HG03039 (cell line): ENCODE results near the gene ATP4A.
"Not testable (repeated sequence)": the region's sequence is repeated elsewhere in the genome, so short reads cannot be mapped to it uniquely, and the experiment has no call there.

Experiments
- ATAC-seq: cut with Tn5 transposase; IDR thresholded peaks from one replicate; pipeline ENCODE4 v1.9.1; 2021; ENCODE audit warnings: mild to moderate bottlenecking, moderate library complexity; ENCODE audit not compliant: unreplicated experiment

Gene ATP4A

DNA sequence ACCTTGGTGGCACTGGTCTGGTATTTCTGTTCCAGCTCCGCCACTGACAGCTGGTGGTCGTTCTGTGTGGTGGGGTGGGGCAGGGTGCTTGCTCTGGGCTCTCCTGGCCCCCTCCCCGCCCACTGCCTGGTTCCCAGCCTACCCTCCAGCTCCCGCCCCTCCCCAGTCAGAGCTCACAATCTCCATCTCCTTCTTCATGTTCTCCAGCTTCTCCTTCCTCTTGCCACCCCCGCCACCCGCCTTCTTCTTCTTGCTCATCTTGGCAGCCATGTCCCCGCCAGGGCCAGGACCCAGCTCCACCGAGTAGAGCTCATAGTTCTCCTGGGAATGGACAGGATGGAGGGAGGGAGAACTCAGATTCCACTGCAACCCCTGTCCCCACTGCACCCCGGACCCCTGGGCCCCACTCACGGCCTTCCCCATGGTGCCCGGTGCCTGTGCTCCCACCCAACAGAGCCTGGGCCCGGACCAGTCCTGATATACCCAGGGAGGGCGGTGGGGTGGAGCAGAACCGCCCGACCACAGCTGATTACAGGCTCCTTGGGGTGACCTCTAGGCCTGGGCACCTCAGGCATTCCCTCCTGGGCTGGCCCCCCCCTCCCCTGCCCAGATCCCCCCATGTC is at the start of gene ATP4A:
TSS of gene ATP4A (minus strand) at position 452 of the 623 bp plus-strand sequence. CDS start at position 423, 29 bp downstream.
- no peak for ATAC-seq

DNA sequence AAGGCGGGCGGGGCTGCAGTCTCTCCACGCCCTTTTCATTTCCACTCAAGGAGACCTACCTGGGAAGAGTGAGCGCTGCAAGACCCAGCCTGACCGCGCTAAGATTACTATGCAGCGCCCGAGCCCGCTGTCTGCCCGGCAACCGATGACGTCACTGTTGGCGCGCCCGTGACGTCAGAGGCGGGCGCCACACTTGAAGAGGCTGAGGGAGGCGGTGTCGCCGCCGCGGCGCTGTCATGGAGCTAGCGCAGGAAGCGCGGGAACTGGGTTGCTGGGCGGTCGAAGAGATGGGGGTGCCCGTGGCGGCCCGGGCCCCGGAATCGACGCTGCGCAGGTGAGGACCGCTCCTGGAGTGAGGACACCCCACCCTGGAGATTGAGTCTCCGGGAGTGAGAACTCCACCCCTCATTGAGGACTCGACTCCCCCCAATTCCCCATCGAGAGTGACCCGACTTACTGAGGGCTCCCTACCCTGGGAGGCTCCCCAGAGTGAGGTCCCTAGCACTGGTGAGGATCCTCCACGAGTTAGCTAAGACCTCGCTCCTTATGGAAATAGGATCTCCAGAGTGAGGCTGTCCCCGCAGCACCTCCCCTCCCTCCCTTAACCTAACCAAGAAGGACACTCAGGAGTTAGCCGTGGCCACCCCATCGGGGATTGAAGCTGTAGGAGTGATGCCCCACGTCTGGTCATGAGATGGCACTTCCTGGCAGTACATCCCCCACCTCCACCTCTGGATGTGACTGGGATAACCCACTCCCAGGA is 49.3 kb upstream of the ATP4A start, which contains the start of gene HAUS5:
TSS of gene HAUS5 (plus strand) at position 177 of the 763 bp plus-strand sequence. CDS start at position 237, 60 bp downstream.
- peak; percentile 58 for ATAC-seq

DNA sequence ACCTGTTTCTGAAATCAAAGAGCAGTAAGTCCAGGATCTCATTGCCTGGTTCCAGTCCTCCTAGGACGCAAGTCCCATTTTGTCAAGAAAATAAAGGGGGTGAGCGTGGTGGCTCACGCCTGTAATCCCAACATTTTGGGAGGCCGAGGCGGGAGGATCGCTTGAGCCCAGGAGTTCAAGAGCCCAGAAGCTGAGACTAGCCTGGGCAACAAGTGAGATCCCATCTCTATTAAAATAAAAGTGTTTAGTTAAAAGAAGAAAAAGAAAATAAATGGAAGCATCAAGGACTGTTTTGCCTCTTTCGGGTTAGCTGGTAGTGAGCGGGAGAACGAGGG is 48.7 kb upstream of the ATP4A start:
- ATAC-seq = no peak

DNA sequence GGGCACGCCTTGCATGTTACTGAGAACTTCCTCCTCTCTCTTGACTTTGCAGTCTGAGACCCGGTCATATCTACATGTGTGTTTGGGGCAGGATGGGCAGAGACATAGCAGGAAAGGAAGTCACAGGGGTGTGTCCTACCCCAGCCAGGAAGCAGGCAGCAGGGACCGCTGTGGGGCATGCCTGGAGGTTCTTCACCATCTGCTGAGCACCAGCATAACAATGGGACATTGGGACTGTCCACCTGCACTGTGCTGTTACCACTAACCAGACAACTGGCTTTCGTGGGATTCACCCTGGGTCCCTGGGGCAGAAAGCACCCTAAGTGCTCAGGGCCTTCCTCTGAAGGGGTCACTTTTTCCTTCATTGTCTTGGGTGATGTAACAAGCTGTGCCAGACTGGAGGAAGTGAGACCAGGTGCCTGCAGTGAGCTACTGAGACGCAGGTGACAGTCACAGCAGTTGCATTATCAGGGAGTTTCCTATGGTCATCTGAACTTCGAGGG is 46.4 kb upstream of the ATP4A start:
- no peak for ATAC-seq

DNA sequence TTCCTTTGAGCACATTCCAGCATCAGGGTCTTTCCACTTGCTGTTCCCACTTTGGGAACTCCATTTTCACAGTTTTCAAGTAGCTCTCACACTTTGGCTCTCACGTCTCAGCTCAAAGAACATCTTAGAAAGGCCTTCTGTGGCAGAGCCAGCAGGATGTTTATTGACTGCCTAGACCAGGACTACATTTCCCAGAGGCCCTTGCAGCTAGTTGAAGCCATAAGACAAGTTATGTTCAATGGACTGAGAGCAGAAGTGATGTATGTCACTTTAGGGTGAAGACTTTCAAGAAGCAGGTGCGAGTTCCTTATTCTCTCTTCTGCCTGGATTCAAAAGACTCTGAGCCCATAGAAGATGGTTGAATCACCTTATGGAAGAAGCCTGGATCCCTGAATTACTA is 44.8 kb upstream of the ATP4A start:
- ATAC-seq = no peak

DNA sequence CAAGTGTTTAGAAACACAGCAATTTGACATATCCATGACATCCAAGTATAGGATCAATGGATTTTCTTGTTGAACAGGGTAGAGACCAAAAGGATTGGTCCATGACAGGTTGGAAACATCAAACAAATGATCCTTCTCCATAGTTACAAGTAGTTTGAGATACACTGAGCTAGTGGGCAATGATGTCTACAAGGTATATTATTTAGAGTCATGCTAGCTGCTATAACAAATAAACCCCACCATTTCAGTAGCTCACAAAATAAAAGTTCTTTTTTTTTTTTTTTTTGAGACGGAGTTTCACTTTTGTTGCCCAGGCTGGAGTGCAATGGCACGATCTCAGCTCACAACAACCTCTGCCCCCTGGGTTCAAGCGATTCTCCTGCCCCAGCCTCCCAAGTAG is 44.2 kb upstream of the ATP4A start:
- no peak for ATAC-seq

DNA sequence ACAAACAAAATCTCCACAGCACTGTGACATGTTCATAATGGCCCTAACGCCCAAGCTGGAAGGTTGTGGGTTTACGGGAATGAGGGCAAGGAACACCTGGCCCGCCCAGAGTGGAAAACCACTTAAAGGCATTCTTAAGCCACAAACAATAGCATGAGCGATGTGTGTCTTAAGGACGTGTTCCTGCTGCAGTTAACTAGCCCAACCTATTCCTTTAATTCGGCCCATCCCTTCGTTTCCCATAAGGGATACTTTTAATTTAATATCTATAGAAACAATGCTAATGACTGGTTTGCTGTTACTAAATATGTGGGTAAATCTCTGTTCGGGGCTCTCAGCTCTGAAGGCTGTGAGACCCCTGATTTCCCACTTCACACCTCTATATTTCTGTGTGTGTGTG is 43.7 kb upstream of the ATP4A start:
- ATAC-seq = not testable (repeated sequence)

DNA sequence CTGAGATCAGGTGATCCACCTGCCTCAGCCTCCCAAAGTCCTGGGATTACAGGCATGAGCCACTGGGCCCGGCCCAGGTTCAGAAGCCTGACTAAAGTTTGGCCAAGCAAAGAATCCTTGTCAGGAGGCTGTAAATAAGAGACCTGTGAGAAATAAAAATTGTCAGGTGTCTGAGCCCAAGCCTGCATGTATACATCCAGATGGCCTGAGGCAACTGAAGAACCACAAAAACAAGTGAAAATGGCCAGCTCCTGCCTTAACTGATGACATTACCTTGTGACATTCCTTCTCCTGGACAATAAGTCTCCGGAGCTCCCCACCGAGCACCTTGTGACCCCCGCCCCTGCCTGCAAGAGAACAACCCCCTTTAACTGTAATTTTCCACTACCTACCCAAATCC is 41.0 kb upstream of the ATP4A start:
- ATAC-seq = not testable (repeated sequence)

DNA sequence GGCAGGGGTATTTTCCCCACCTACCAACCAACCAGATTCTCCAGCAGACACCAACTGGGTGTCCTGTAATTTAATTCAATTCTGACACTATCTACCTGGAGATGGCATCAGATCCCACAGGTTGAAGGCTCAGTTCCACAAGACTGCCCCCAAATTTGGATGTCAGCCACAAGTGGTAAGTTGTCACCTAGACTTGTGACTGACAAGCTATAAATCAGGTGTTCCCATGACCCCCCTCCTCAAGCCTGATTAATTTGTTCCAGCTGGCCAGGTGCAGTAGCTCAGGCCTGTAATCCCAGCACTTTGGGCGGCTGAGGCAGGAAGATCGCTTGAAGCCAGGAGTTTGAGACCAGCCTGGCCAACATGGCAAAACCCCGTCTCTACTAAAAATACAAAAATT is 38.5 kb upstream of the ATP4A start:
- no peak for ATAC-seq

DNA sequence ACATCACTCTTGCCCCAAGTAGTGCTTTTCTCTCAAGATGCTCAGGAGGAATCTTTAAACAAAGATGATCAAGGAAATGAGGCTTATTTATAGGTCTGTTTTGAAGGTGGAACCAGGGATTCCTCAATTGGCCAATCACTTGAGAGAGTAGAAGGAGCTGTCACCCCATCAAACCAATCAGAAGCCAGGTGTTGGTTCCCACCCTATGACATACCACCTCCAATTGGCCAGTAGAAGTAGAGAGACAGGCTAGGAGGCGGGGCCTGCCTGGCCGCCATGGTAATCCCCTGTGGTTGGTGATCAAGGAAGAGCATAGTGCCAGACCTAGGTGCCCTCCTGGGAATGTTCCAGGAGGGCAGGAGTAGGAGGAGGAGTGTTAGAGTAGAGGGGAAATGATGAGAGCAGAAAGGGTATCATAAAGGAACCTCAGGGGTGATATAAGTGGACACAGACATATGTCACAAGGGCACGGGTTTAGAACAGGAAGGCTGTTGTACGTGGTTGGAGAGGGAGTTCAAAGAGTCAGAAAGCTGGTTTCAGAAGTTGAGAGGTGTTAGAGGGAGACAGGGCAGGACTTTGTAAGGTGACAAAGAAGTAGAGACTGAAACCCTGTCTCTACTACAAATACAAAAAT is 33.0 kb upstream of the ATP4A start:
- no peak for ATAC-seq

DNA sequence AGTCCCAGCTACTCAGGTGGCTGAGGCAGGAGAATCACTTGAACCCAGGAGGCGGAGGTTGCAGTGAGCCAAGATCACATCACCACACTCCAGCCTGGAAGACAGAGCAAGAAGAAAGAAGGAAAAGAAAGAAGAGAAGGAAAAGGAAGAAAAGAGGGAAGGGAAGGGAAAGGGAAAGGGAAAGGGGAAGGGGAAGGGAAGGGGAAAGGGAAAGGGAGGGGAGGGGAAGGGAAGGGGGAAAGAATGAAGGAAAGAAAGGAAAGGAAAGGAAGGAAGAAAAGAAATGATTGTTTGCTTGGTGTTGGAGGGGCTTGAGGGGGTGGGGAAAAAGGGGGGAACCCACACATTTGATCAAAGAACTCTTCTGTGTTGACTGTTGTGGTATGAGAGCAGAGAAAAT is 32.5 kb upstream of the ATP4A start:
- no peak for ATAC-seq

DNA sequence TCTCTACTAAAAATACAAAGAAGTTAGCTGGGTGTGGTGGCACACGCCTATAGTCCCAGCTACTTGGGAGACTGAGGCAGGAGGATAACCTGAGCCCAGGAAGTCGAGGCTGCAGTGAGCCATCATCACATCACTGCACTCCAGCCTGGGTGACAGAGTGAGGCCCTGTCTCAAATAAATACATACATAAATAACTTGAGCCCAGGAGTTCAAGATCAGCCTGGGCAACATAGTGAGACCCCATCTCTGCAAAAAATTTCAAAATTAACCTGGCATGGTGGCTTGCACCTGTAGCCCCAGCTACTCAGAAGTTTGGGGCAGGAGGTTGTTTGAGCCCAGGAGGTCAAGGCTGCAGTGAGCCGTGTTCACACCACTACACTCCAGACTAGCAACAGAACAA is 31.6 kb upstream of the ATP4A start:
- not testable (repeated sequence) for ATAC-seq

DNA sequence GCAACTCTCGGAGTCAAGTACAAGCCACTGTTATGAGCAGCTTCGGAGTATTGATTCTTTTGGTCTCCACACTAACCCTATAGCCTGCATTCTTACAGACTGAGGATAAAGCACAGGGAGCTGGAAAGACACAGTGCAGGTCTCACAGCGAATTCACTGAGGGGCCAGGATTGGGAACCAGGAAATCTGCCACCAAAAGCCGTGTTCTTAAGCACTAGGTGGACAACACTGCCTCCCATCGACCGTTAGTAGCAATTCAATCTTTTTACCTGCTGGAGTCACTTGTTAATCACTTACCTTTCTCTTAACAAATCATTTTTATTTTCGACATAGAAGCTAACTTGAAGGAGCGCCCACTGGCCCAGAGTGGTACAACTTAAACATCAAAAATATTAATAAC is 28.8 kb upstream of the ATP4A start:
- ATAC-seq = no peak

DNA sequence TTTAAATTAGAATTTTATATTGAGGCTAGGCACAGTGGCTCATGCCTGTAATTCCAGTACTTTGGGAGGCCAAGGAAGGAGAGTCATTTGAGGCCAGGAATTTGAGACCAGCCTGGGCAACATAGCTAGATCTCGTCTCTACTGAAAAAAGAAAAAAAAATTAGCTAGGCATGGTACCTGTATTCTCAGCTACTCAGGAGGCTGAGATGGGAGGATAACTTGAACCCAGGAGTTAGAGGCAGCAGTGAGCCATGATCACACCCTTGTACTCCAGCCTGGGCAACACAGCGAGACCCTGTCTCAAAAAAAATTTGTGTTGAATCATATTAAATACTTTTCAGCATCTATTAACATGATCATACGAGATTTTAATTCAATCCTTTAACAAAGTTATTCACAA is 27.4 kb upstream of the ATP4A start:
- ATAC-seq = no peak

DNA sequence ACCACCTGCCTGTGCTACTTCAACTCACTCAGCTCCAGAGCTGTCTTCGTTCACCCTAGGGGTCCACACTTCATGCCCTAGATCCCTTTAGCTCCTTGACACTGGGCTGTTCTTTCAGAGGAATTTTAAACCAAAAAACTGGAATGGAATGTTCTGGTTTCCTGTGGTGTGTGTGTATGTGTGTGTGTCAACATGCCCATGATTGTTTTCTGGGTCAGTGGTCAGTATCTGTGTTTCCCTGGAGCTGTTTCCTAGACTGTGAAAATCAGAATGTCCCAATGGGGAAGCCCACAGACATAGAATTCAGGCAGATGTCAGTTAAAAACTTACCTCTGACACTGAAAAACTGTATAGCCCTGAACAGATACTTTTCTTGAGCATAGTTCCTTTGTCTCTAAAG is 23.9 kb upstream of the ATP4A start:
- ATAC-seq = no peak

DNA sequence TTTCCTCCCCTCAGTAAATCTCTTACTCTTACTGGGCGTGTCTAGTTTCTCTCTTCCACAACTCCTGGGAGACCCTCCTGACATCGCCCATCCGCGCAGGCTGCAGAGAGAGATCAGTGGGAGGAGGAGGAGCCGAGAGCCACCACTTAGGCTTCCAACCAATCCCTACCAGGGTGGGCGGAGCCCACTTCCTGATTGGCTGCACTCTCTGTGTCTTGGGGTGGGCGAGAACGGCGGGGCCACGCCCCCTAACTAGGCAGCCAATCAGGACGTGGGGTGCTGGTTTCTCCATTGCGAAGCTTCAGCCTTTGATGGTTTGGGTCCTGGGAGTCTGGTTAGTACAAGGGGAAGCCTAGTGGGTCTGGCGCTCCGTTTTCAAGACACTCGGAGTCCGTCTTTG is 22.4 kb upstream of the ATP4A start, which contains the start of gene PMIS2:
TSS of gene PMIS2 (plus strand) at position 326 of the 400 bp plus-strand sequence. CDS start 87 bp downstream, outside the sequence.
- ATAC-seq = no peak

DNA sequence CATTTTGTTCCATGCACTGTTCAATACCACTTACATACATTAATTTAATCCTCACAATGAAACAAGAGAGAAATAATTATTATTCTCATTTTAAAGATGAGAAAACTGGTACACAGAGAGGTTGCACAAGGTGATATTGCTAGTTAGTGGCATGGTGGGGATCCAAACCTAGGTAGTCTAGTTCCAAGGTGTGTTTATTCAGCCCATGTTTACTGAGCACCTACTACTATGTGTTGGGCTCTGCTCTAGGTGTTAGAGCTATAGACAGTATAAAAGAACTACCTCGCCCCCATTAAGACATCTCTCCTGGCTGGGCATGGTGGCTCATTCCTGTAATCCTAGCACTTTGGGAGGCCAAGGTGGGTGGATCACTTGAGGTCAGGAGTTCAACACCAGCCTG is 19.3 kb upstream of the ATP4A start:
- no peak for ATAC-seq

DNA sequence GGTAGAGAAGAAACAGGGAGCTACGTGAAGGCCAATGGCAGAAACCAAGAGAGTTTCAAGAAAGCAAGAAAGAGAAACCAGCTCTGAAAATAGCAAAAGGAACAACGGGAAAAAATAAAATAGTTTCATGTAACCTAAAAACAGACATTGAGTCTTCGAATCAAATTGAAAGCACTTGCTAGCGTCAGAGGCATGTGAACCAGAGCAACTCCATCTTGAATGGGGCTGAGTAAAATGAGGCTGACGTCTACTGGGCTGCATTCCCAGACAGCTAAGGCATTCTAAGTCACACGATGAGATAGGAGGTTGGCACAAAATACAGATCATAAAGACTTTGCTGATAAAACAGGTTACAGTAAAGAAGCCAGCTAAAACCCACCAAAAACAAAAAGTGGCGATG is 15.2 kb upstream of the ATP4A start:
- ATAC-seq = no peak

DNA sequence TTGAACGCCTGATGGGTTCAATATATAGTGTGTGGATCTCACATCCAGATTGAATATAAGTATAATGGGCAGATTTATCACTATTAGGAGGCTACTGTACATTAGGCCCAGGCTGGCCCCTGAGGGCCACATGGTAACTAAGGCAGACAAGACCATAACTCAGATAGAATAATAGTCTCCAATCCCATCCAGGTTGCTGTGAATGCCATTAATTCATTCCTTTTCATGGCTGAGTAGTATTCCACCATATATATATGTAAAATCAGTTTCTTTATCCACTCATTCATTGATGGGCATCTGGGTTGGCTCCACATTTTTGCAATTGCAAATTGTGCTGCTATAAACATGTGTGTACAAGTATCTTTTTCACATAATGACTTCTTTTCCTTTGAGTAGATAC is 14.5 kb upstream of the ATP4A start:
- ATAC-seq = no peak

DNA sequence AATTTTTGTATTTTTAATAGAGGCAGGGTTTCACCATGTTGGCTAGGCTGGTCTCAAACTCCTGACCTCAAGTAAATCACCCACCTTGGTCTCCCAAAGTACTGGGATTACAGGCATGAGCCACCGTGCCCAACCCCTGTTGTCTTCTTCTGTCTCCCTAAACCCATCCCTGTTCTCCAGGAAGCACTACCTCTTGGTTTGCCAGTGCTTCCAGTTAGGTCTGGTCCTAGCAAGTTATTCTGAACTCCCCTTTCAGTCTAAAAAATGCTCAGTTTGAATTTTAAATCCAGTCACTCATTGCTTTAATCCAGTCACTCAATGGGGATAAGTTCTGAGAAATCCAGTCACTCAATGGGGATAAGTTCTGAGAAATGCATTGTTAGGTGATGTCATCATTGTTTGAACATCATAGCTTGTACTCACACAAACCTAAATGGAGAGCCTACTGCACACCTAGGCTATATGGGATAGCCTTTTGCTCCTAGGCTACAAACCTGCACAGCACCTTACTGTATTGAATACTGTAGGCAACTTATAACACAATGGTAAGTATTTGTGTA is 8.0 kb upstream of the ATP4A start:
- no peak for ATAC-seq

DNA sequence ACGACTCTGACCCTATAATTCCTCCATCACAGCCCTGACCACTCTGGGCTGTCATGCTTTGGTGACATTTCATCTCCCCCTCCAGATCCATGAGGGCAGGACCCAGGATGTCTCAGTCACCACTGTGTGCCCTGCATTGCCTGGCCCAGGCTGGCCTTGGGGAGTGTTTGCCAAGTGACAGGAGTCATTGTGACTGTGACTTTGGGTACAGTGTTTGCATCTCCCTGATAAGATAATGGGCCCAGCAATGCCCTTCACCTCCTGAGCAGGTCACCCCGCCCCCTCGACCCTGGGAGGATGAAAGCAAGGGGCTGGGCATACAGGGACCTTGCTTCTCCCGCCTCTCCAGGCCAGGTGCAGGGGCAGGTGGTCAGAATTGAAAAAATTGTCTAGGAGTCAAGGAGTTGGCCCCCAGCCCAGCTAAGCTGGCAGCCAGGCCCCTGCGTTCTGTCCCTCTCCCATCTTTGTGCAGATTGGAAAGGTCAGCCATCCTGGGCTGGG is 5.9 kb upstream of the ATP4A start:
- ATAC-seq = no peak
